OCI-LY1 (cell line): ENCODE measurements around the gene FBXO47.

ENCODE experiments used
- H2AFZ ChIP-seq: fragments of 200-600 bp; sonication (generic), shearing (Covaris generic); 2 replicates; pipeline ENCODE4 v1.6.0; 2014; ENCODE audit warnings: antibody characterized with exemption, mild to moderate bottlenecking, low read length
- H3F3A ChIP-seq: fragments of 200-600 bp; sonication (generic), shearing (Covaris generic); 2 replicates; pipeline ENCODE4 v1.6.0; 2014; ENCODE audit warnings: mild to moderate bottlenecking, antibody characterized with exemption, low read length, moderate library complexity; ENCODE audit not compliant: insufficient read depth
- H3K27ac ChIP-seq: fragments of 200-600 bp; sonication (generic); 2 replicates; pipeline ENCODE4 v1.5.1; 2014; ENCODE audit warnings: low read length, mixed run types, mild to moderate bottlenecking, low read depth; ENCODE audit not compliant: poor library complexity, severe bottlenecking
- H3K27me3 ChIP-seq: fragments of 200-600 bp; sonication (generic); 2 replicates; pipeline ENCODE4 v1.6.0; 2014; ENCODE audit warnings: antibody characterized with exemption, mild to moderate bottlenecking, low read length, moderate library complexity; ENCODE audit not compliant: insufficient read depth
- H3K36me3 ChIP-seq: fragments of 200-600 bp; sonication (generic); 2 replicates; pipeline ENCODE4 v1.6.1; 2014; ENCODE audit warnings: mild to moderate bottlenecking, antibody characterized with exemption, low read length, moderate library complexity, mixed read lengths; ENCODE audit not compliant: insufficient read depth
- H3K4me1 ChIP-seq: fragments of 200-600 bp; sonication (generic); 2 replicates; pipeline ENCODE4 v1.5.1; 2014; ENCODE audit warnings: mild to moderate bottlenecking, low read length, moderate library complexity; ENCODE audit not compliant: insufficient read depth, severe bottlenecking
- H3K4me2 ChIP-seq: fragments of 200-600 bp; sonication (generic), shearing (Covaris generic); 2 replicates; pipeline ENCODE4 v1.6.1; 2014; ENCODE audit warnings: low read length
- H3K4me3 ChIP-seq: fragments of 200-600 bp; sonication (generic); 2 replicates; pipeline ENCODE4 v1.5.1; 2014; ENCODE audit warnings: low read length, low read depth, mild to moderate bottlenecking, mixed read lengths; ENCODE audit not compliant: poor library complexity, severe bottlenecking
- H3K79me2 ChIP-seq: fragments of 200-600 bp; shearing (Covaris generic); 2 replicates; pipeline ENCODE4 v1.6.1; 2016; ENCODE audit warnings: mixed run types, low read length, mixed read lengths; ENCODE audit not compliant: insufficient read depth
- H3K9ac ChIP-seq: fragments of 200-600 bp; sonication (generic), shearing (Covaris generic); 2 replicates; pipeline ENCODE4 v1.6.1; 2014; ENCODE audit warnings: mild to moderate bottlenecking, low read length, mixed read lengths
- H3K9me2 ChIP-seq: fragments of 200-600 bp; sonication (generic), shearing (Covaris generic); 2 replicates; pipeline ENCODE4 v1.6.1; 2014; ENCODE audit warnings: low read depth, mild to moderate bottlenecking, low read length, mixed read lengths
- H3K9me3 ChIP-seq: fragments of 200-600 bp; shearing (Covaris generic); 2 replicates; pipeline ENCODE4 v1.6.1; 2014; ENCODE audit warnings: low read length, mixed read lengths
- H4K20me1 ChIP-seq: fragments of 200-600 bp; sonication (generic), shearing (Covaris generic); 2 replicates; pipeline ENCODE4 v1.6.0; 2016; ENCODE audit warnings: mild to moderate bottlenecking, low read length; ENCODE audit not compliant: insufficient read depth
- CTCF ChIP-seq: fragments of 200-600 bp; sonication (generic), shearing (Covaris generic); IDR thresholded peaks from 2 replicates; pipeline ENCODE4 v1.5.1; 2017; ENCODE audit warnings: mild to moderate bottlenecking, antibody characterized with exemption, low read length, moderate library complexity, mixed read lengths
- EZH2 ChIP-seq: fragments of 200-600 bp; sonication (generic), shearing (Covaris generic); IDR thresholded peaks from 2 replicates; pipeline ENCODE4 v1.8.0; 2017; ENCODE audit warnings: borderline replicate concordance, mixed run types, mild to moderate bottlenecking, antibody characterized with exemption, low read length, moderate library complexity, mixed read lengths

Gene FBXO47

GRCh38 chr17:38982858-38983746 lies 15.9 kb upstream of the FBXO47 start:
- H3K27me3 ChIP-seq, result no peaks in the 10 kb centered on the region
- H3F3A ChIP-seq, result no peaks in the 10 kb centered on the region
- no peaks in the 10 kb centered on the region for H3K36me3 ChIP-seq
- no peaks in the 10 kb centered on the region for H3K9me2 ChIP-seq
- H3K4me2 ChIP-seq, result no peak overlapping the region
- H3K9me3 ChIP-seq, result no peaks in the 10 kb centered on the region
- H3K9ac ChIP-seq, result no peak overlapping the region
- H3K79me2 ChIP-seq, result no peaks in the 10 kb centered on the region
- no peak for TF ChIP-seq EZH2
- peak; percentile 87 for TF ChIP-seq CTCF
- H3K4me3 ChIP-seq, result no peak overlapping the region
- no peak overlapping the region for H2AFZ ChIP-seq
- H3K27ac ChIP-seq, result no peak overlapping the region
- no peaks in the 10 kb centered on the region for H4K20me1 ChIP-seq
- no peaks in the 10 kb centered on the region for H3K4me1 ChIP-seq

GRCh38 chr17:38981636-38982035 lies 14.4 kb upstream of the FBXO47 start:
- Histone ChIP-seq H3K4me3 (no peak overlapping the region), H3K9me2 (no peaks in the 10 kb centered on the region), H3K36me3 (no peaks in the 10 kb centered on the region), H3K27me3 (no peaks in the 10 kb centered on the region), H3F3A (no peaks in the 10 kb centered on the region), H3K27ac (no peak overlapping the region), H4K20me1 (no peaks in the 10 kb centered on the region), H3K4me2 (no peak overlapping the region), H3K79me2 (no peaks in the 10 kb centered on the region), H2AFZ (no peak overlapping the region), H3K4me1 (no peaks in the 10 kb centered on the region), H3K9ac (no peak overlapping the region), H3K9me3 (no peaks in the 10 kb centered on the region)
- TF ChIP-seq EZH2 (no peak), CTCF (no peak)

- TF ChIP-seq EZH2, result no peak
- Histone ChIP-seq H3F3A (no peaks in the 10 kb centered on the region), H3K9ac (no peak overlapping the region), H4K20me1 (no peaks in the 10 kb centered on the region), H3K9me2 (no peaks in the 10 kb centered on the region), H3K36me3 (no peaks in the 10 kb centered on the region), H3K4me3 (no peak overlapping the region), H3K79me2 (no peaks in the 10 kb centered on the region), H2AFZ (no peak overlapping the region), H3K4me1 (no peaks in the 10 kb centered on the region), H3K27me3 (no peaks in the 10 kb centered on the region), H3K27ac (no peak overlapping the region), H3K4me2 (no peak overlapping the region), H3K9me3 (no peaks in the 10 kb centered on the region)
Measured at GRCh38 chr17:38980490-38981217, 13.5 kb upstream of the FBXO47 start.
